OCI-LY1 (cell line): ENCODE measurements around the gene ASPG.

ENCODE experiments used
- H2AFZ ChIP-seq: fragments of 200-600 bp; sonication (generic), shearing (Covaris generic); 2 replicates; pipeline ENCODE4 v1.6.0; 2014; ENCODE audit warnings: antibody characterized with exemption, mild to moderate bottlenecking, low read length
- H3F3A ChIP-seq: fragments of 200-600 bp; sonication (generic), shearing (Covaris generic); 2 replicates; pipeline ENCODE4 v1.6.0; 2014; ENCODE audit warnings: mild to moderate bottlenecking, antibody characterized with exemption, low read length, moderate library complexity; ENCODE audit not compliant: insufficient read depth
- H3K27ac ChIP-seq: fragments of 200-600 bp; sonication (generic); 2 replicates; pipeline ENCODE4 v1.5.1; 2014; ENCODE audit warnings: low read length, mixed run types, mild to moderate bottlenecking, low read depth; ENCODE audit not compliant: poor library complexity, severe bottlenecking
- H3K27me3 ChIP-seq: fragments of 200-600 bp; sonication (generic); 2 replicates; pipeline ENCODE4 v1.6.0; 2014; ENCODE audit warnings: antibody characterized with exemption, mild to moderate bottlenecking, low read length, moderate library complexity; ENCODE audit not compliant: insufficient read depth
- H3K36me3 ChIP-seq: fragments of 200-600 bp; sonication (generic); 2 replicates; pipeline ENCODE4 v1.6.1; 2014; ENCODE audit warnings: mild to moderate bottlenecking, antibody characterized with exemption, low read length, moderate library complexity, mixed read lengths; ENCODE audit not compliant: insufficient read depth
- H3K4me1 ChIP-seq: fragments of 200-600 bp; sonication (generic); 2 replicates; pipeline ENCODE4 v1.5.1; 2014; ENCODE audit warnings: mild to moderate bottlenecking, low read length, moderate library complexity; ENCODE audit not compliant: insufficient read depth, severe bottlenecking
- H3K4me2 ChIP-seq: fragments of 200-600 bp; sonication (generic), shearing (Covaris generic); 2 replicates; pipeline ENCODE4 v1.6.1; 2014; ENCODE audit warnings: low read length
- H3K4me3 ChIP-seq: fragments of 200-600 bp; sonication (generic); 2 replicates; pipeline ENCODE4 v1.5.1; 2014; ENCODE audit warnings: low read length, low read depth, mild to moderate bottlenecking, mixed read lengths; ENCODE audit not compliant: poor library complexity, severe bottlenecking
- H3K79me2 ChIP-seq: fragments of 200-600 bp; shearing (Covaris generic); 2 replicates; pipeline ENCODE4 v1.6.1; 2016; ENCODE audit warnings: mixed run types, low read length, mixed read lengths; ENCODE audit not compliant: insufficient read depth
- H3K9ac ChIP-seq: fragments of 200-600 bp; sonication (generic), shearing (Covaris generic); 2 replicates; pipeline ENCODE4 v1.6.1; 2014; ENCODE audit warnings: mild to moderate bottlenecking, low read length, mixed read lengths
- H3K9me2 ChIP-seq: fragments of 200-600 bp; sonication (generic), shearing (Covaris generic); 2 replicates; pipeline ENCODE4 v1.6.1; 2014; ENCODE audit warnings: low read depth, mild to moderate bottlenecking, low read length, mixed read lengths
- H3K9me3 ChIP-seq: fragments of 200-600 bp; shearing (Covaris generic); 2 replicates; pipeline ENCODE4 v1.6.1; 2014; ENCODE audit warnings: low read length, mixed read lengths
- H4K20me1 ChIP-seq: fragments of 200-600 bp; sonication (generic), shearing (Covaris generic); 2 replicates; pipeline ENCODE4 v1.6.0; 2016; ENCODE audit warnings: mild to moderate bottlenecking, low read length; ENCODE audit not compliant: insufficient read depth
- CTCF ChIP-seq: fragments of 200-600 bp; sonication (generic), shearing (Covaris generic); IDR thresholded peaks from 2 replicates; pipeline ENCODE4 v1.5.1; 2017; ENCODE audit warnings: mild to moderate bottlenecking, antibody characterized with exemption, low read length, moderate library complexity, mixed read lengths
- EZH2 ChIP-seq: fragments of 200-600 bp; sonication (generic), shearing (Covaris generic); IDR thresholded peaks from 2 replicates; pipeline ENCODE4 v1.8.0; 2017; ENCODE audit warnings: borderline replicate concordance, mixed run types, mild to moderate bottlenecking, antibody characterized with exemption, low read length, moderate library complexity, mixed read lengths

The ASPG gene

GRCh38 chr14:104066279-104066678, 19.2 kb upstream of the ASPG start:
- no peaks in the 10 kb centered on the region for H3K36me3 ChIP-seq
- no peak for TF ChIP-seq CTCF
- TF ChIP-seq EZH2, result no peak
- no peaks in the 10 kb centered on the region for H3K9me3 ChIP-seq
- H3K27ac ChIP-seq, result no peak overlapping the region
- no peaks in the 10 kb centered on the region for H4K20me1 ChIP-seq
- H3K4me1 ChIP-seq, result no peaks in the 10 kb centered on the region
- H3K4me2 ChIP-seq, result no peak overlapping the region
- no peaks in the 10 kb centered on the region for H3K9me2 ChIP-seq
- H3F3A ChIP-seq, result no peaks in the 10 kb centered on the region
- H3K9ac ChIP-seq, result no peak overlapping the region
- H3K79me2 ChIP-seq, result no peaks in the 10 kb centered on the region
- H3K27me3 ChIP-seq, result peaks cover 11% of the 10 kb centered on the region; the same call in 1 of the 2 replicates
- H3K4me3 ChIP-seq, result no peak overlapping the region
- H2AFZ ChIP-seq, result no peak overlapping the region

- H3K36me3 ChIP-seq, result no peaks in the 10 kb centered on the region
- no peaks in the 10 kb centered on the region for H3K9me3 ChIP-seq
- TF ChIP-seq EZH2 (no peak), CTCF (no peak)
- no peaks in the 10 kb centered on the region for H3K4me1 ChIP-seq
- no peaks in the 10 kb centered on the region for H3F3A ChIP-seq
- no peaks in the 10 kb centered on the region for H3K9me2 ChIP-seq
- peaks cover 11% of the 10 kb centered on the region; the same call in 1 of the 2 replicates for H3K27me3 ChIP-seq
- no peaks in the 10 kb centered on the region for H3K79me2 ChIP-seq
- H4K20me1 ChIP-seq, result no peaks in the 10 kb centered on the region
- H2AFZ ChIP-seq, result no peak overlapping the region
- no peak overlapping the region for H3K4me2 ChIP-seq
- H3K27ac ChIP-seq, result no peak overlapping the region
- H3K4me3 ChIP-seq, result no peak overlapping the region
- no peak overlapping the region for H3K9ac ChIP-seq
Measured at GRCh38 chr14:104066719-104067295, 18.7 kb upstream of the ASPG start.

- H3K36me3 ChIP-seq, result no peaks in the 10 kb centered on the region; the same call in 1 of the 2 replicates
- peaks cover 7% of the 10 kb centered on the region for H3K9me3 ChIP-seq
- peaks cover 11% of the 10 kb centered on the region; the same call in 1 of the 2 replicates for H3K27me3 ChIP-seq
- no peaks in the 10 kb centered on the region for H4K20me1 ChIP-seq
- H3K4me2 ChIP-seq, result no peak overlapping the region
- TF ChIP-seq EZH2, result no peak
- no peak for TF ChIP-seq CTCF
- H3K4me3 ChIP-seq, result no peak overlapping the region
- H3K9me2 ChIP-seq, result no peaks in the 10 kb centered on the region
- no peaks in the 10 kb centered on the region for H3F3A ChIP-seq
- no peaks in the 10 kb centered on the region for H3K79me2 ChIP-seq
- no peak overlapping the region for H3K9ac ChIP-seq
- no peak overlapping the region for H3K27ac ChIP-seq
- H2AFZ ChIP-seq, result no peak overlapping the region
- no peaks in the 10 kb centered on the region for H3K4me1 ChIP-seq
Measured at GRCh38 chr14:104069541-104069940, 16.0 kb upstream of the ASPG start.
